GM19468 (cell line): ENCODE data around the gene IGLL5.
"Not testable (repeated sequence)": the region's sequence is repeated elsewhere in the genome, so short reads cannot be mapped to it uniquely, and the experiment has no call there.

Experiments
- ATAC-seq: cut with Tn5 transposase; IDR thresholded peaks from one replicate; pipeline ENCODE4 v1.9.1; 2021; ENCODE audit warnings: mild to moderate bottlenecking, moderate library complexity, moderate number of reproducible peaks; ENCODE audit not compliant: unreplicated experiment; ENCODE audit errors: extremely low read depth

Gene IGLL5

DNA sequence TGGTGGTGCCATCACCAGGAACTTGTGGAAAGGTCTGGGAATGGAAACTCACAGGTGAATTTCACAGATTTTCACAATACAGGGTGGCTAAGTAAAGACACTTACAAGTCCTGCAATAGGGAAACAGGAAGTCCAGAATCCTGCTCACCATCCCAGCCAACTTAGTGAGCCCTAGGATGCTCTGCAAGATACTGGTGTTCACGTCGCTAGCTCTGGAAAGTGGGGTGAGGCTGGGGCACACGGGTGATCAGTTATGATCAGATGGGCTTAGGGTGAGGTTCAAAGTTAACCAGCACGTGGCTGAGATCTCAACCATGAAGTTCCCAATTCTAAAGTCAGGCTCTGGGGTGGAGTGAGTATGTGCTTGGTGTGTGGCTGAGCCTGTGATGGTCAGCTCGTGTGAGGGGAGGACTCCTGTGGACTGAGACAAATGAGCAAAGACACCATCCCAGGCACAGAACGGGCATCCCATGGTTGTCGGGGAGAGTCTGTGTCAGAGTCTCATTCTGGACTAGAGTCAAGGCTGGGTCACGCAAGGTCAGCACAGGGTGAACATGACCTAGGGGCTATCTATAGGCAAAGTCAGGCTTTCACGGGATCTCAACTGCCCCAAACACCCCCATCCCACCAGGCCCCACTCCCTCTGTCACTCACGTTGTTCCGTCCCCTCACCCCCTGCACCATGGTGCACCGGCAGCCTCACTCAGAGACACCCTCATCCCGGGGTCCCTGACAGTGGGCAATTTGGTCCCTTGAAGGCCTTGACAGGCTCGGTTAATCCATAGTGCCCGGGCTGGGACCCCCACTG, 23.9 kb downstream of the IGLL5 start:
- no peak for ATAC-seq

DNA sequence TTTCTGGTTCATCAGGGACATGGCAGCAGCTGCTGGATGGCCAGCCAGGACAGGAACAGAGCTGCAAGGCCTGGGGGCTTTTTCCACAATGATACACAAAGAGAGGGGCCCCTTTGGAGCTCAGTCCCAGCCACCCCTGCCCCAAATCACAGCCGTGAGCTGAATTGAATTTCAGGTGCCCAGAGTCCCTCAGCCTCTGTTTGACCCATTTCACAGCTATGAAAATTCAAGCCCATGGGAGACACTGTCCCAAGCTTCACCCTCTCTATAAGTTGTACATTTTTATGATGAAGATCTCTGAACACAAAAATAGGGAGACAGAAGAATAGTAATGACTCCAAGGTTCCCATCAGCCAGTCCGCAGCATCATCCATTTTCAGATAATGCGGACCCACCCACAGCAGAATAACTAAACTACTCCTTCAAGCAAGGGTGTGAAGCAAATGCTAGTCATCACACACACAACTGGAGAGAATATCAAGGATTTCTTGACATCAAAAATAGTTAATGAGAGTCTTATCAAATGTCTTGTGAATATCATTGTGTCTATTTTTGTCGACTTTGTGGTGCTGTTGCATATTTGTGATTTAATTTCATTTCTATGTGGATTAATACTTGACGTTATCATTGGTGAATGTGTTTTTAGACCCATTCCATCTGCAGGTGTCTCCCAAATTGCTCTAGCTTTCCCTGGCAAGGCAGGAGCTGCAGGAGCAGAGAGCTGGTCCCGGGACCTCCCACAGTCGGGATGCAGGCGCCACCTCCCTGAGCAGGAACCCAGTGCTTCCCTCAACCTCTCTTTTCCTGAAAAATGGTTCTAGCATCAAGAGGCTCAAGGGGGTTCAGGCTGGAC, 24.7 kb downstream of the IGLL5 start:
- ATAC-seq, result no peak

DNA sequence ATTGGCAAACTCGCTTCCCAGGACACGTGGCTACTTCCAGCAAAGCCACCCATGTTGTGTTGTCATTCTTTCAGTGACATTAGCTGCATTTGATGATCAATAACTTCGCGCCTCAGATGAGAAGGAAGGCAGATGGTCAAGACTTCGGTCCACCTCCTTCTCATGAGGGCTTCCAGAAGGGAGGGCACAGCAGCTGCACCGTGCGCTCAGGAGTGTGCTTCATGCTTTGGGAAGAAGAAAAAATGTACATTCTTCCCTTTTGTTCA, 25.3 kb downstream of the IGLL5 start:
- ATAC-seq, result no peak

DNA sequence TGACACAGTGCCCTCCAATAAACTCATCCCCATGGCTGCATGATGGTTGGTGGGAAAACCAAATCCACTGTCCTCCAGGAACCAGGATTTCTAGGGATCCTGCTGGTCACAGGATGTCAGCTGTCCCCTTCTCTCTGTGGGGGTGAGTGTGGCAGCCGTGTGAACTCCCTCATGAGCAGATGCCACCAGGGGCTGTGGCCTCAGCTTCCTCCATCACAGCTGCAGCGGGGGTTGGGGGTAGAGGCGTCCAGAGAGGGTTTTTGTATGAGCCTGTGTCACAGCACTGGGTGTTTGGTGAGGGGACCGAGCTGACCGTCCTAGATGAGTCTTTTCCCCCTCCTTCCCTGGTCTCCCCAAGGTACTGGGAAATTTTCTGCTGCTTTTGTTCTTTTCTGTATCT, 26.4 kb downstream of the IGLL5 start:
- ATAC-seq, result no peak

DNA sequence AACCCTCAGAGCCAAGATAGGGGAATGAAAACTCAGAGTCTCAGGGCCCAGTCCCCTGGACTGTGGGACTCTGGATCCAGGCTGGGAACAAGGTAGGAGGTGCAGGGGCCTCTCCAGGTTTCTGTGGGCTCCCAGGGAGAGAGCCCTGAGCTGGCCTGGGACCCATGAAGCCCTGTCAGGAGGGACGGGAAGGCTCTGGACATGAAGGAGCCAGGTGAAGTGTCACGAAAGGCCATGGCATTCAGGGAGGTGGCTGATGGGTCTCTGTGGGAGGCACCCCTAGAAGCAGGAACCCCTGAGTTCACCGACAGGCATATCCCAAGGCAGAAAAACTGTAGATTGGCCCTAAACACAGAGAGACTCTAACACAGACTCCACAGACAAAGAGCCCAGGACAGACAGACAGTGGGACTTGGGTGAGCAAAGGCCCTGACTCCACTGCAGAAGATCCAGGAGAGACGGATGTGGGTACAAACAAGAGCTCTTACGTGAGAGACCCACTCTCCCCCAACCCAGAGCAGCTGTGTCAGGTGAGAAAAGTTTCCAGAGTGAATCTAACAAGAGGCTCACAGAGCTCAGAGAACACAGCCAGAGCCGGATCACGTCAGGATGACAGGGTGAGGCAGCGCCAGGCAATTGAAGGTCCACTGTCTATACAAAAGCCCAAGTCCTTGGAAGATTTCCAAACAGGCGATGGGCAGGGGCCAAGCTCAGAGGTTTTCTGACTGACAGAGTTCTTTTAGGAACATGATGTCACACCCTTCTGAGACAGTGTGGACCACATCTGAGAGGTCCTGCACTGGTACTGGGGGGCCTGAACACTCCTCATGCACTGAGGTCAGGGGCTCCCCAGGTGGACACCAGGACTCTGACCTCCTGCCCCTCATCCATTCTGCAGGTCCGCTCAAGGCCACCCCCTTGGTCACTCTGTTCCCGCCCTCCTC, 27.4 kb downstream of the IGLL5 start:
- ATAC-seq, result no peak

DNA sequence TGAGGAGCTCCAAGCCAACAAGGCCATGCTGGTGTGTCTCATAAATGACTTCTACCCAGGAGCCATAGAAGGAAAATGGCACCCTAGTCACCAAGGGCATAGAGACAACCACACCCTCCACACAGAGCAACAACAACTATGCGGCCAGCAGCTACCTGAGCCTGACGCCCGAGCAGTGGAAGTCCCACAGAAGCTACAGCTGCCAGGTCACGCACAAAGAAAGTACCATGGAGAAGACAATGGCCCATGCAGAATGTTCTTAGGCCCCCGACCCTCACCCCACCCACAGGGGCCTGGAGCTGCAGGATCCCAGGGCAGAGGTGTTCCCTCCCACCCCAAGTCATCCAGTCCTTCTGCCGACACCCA, 28.0 kb downstream of the IGLL5 start:
- no peak for ATAC-seq

DNA sequence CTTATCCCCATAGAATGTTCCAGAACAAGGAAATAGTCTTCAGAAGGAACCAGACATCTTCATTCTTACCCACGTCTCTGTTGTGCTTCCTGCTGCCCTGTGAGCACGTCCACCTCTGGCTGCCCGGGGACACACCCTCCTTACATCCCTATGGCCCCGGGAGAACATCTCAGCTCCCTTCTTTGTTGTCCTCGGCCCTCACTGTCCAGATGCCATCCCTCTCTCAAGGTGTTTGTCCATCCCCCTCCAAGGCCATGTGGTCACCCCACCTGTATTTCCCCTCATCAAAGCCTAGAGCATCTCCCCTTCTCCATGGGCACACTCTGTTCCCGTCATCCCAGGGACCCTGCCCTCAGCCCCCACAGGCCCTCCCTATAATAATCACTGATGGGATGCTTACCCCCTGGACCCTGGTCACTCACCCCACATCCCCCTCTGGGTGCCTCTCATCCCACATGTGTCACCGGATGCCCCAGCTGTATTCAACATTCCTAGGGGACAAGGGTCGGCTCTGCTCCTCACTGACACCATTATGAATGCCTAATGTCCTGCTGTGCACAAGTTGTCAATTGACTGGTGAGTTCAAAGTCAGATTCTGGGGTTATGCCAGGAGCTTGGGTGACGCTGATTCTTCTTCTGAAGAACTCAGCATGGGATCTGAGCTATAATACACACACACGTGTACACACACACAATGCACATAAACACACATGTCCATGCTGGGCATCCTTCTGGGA, 28.8 kb downstream of the IGLL5 start:
- no peak for ATAC-seq

DNA sequence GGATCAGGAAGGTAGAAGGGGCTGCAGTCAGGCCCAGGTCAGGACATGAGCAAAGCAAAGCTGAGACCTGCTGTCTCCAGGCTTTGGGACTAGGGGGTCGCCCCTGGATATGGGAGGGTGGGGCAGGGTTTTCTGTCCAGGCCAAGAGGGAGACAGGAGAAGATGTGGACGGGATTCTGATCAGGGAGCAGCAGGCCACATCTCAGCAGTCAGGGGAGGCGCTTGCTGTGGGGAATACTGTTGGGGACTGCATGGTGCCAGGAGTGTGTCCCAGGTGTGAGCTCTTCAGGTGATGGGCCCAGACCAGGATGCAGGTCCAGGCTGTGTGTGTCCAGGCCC, 29.3 kb downstream of the IGLL5 start:
- ATAC-seq, result no peak

- no peak for ATAC-seq
Observed at GRCh38 chr22:22917377-22917776, 29.8 kb downstream of the IGLL5 start.

DNA sequence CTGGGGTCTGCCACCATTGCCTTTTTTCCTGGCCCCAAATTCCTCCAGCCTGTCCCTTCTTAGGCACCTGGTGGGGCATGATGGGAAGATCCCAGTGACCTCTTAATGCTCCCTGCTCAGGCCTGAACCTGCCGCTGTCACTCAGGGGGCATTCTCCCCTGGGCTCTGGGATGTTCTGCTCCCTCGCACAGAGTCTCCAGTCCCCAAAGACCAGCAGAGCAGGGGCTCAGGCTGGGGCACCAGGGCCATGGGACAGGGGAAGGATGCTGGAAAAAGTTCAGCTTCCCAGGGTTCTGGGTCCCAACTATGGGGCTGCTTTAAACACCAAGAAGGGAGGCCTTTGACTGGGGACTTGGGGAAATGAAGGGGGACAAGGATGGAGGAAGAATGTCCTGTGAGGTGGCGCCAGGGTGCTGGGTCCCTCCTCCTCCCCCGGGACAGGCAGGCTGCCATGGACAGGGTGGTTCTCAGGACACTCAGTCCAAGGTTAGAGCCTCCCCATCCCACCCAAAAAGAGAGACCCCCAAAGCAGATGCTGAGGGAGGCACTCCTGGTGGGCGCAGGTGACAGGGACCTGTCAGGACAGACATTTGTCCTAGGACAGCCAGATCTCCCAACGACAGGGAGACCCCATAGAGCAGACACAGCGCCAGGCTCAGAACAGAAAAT, 30.8 kb downstream of the IGLL5 start:
- ATAC-seq, result no peak

DNA sequence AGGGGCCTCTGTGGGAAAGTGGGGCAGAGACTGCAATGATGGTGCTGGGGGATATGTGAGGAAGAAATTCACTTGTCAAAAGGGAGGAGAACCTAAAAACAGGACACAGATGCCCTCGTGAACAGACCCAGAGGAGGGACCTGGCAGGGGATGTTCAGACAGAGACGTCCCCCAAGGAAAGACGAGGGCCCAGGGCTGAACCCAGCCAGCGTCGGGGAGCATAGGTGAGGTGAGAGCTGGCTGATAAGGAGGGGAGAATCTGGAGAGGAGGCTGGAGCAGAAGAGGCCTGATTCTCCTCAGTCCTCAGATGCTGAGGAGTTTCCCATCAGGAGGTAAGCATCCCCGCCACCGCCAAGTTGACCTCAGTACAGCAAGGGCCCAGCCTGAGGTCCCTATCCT, 31.4 kb downstream of the IGLL5 start:
- no peak for ATAC-seq

DNA sequence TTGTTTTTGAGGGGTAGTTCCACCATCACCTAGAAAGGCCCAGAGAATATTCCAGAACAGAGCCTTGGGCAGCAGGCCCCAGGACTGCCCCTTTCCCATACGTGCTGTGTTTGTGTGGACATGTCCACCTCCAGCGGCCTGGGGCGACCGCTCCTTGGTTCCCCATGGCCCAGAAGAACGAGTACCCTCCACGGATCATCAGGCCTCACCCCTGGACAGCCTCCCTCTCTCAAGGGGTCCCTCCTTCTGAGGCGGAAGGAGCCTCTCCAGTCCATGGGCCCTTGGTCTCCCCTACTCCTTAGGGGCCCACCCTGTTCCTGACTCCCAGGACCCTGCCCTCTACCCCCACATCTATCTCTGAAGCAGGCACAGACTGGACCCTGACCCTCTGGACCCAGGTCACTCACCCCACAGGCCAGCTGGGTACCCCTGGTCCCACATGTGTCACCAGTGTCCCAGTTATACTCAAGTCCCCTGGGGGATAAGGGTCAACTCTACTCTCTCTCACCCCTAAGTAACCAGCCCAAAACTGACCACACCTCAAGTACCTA, 32.6 kb downstream of the IGLL5 start:
- no peak for ATAC-seq

DNA sequence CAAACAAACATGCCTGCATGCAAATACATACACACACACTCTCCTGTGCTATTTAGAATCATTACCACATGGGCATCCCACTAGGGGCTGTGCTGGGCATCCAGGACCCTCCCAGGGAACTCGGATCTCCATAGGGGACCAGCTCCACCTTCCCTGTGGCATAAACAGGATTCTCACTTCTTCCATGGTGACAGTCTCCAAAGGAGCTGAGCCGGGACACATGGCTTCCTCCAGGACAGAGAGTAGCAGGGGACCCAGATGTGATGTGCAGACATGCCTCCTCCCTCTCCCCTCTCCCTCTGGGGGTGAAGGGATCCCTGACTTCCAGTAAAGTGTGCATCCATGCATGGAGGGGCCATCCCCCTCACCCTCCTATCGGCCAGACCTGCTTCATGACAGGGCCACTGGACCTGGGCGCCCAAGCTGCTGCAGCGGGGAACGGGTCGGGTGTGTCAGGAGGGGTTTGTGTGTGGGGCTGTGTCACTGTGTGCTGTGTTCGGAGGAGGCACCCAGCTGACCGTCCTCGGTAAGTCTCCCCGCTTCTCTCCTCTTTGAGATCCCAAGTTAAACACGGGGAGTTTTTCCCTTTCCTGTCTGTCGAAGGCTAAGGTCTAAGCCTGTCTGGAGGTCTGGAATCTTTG, 33.4 kb downstream of the IGLL5 start:
- ATAC-seq, result no peak

- ATAC-seq, result no peak
Observed at GRCh38 chr22:22921575-22921974, 34.0 kb downstream of the IGLL5 start.

DNA sequence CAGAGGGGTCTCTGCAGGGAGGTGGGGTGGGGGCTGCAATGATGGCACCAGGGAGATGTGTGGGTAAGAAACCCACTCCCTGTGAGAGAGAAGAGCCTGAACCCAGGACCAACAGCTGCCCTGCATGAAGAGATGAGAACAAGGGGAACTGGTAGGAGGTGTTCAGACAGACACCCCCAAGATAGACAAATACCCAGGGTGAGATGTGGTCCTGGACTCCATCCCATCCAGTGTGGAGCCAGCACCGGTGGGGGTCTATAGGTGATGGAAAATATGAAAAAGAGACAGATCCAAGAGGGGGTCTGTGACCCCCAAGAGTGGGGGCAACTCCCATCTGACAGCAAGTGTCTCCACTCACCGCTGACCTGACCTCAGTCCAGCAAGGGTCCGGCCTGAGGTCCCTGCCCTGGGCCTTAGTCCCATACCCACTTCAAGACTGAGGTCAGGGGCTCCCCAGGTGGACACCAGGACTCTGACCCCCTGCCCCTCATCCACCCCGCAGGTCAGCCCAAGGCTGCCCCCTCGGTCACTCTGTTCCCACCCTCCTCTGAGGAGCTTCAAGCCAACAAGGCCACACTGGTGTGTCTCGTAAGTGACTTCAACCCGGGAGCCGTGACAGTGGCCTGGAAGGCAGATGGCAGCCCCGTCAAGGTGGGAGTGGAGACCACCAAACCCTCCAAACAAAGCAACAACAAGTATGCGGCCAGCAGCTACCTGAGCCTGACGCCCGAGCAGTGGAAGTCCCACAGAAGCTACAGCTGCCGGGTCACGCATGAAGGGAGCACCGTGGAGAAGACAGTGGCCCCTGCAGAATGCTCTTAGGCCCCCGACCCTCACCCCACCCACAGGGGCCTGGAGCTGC, 34.7 kb downstream of the IGLL5 start:
- not testable (repeated sequence) for ATAC-seq

DNA sequence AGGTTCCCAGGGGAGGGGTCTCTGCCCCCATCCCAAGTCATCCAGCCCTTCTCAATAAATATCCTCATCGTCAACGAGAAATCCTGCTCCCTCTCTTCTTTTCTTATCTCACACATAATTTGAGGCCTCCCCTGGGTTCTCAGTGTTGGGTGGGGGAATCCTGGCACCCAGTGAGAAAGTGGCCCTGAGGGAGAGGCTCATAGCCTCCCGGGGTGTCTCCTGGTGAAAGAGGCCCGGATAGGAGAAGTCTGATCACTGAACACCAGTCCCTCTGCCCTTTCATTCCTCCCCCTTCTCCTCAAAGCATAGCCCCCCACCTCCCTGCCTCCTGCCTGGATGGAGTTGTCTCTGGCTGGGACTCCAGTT, 35.3 kb downstream of the IGLL5 start:
- no peak for ATAC-seq

DNA sequence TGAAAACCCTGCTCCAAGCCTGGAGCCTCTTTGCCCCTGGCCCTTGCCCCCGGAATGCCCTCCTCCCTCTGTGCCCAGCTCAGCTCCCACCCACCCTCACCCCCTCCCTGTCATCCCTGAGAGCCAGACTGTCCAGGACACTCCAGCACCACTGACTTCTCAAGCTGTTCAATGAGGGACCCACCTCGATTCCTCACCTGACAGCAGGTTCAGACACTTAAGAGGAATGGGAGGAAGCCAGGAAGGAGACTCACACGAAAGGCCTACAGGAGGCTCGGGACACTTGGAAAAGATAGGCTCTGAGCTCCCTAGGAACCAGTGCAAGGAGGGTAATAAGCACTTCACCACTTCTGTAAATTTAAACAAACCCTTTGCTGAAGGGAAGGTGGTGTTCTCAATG, 35.8 kb downstream of the IGLL5 start:
- ATAC-seq, result no peak

DNA sequence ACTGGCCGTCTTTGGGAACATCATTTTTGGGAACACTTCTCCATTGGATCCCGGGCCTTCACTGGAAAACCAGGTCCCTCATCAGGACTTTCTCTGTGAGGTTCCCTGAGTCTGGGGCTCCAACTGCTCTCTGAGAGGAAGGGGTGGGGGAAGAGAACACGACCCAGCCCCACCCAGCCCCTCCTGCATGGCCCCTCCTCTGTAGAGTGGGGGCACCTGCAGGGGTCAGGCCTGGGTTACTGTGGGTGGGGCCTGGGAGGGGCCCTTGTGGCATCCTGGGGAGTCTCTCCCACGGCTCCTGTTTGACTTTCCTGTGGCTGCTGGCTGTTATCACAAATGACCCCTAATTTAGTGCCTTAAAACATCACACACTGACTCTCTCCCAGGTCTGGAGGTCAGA, 36.3 kb downstream of the IGLL5 start:
- ATAC-seq, result no peak
